GM12801 (cell line): Measurements from ENCODE around the gene PASK.

Experiments
- CTCF ChIP-seq: IDR thresholded peaks from one replicate; pipeline ENCODE4 v1.5.1; 2011; ENCODE audit warnings: control low read depth; ENCODE audit not compliant: insufficient read length; ENCODE audit errors: extremely low read depth

Gene PASK

GRCh38 chr2:241184901-241185300, 35.6 kb upstream of the PASK start:
- TF ChIP-seq CTCF = no peak

- TF ChIP-seq CTCF = no peak
Observed at GRCh38 chr2:241183221-241183620, 33.9 kb upstream of the PASK start.

- TF ChIP-seq CTCF = no peak
Observed at GRCh38 chr2:241182531-241183133, 33.4 kb upstream of the PASK start.

- TF ChIP-seq CTCF = no peak
Observed at GRCh38 chr2:241182126-241182525, 32.9 kb upstream of the PASK start.

- TF ChIP-seq CTCF = no peak
Observed at GRCh38 chr2:241180495-241180894, 31.2 kb upstream of the PASK start.

- no peak for TF ChIP-seq CTCF
Observed at GRCh38 chr2:241179899-241180298, 30.6 kb upstream of the PASK start.

- TF ChIP-seq CTCF = no peak
Observed at GRCh38 chr2:241178961-241179360, 29.7 kb upstream of the PASK start.
